Measurements from ENCODE around the gene DAPK3. TPM values are rescaled to one million over a fixed set of nuclear protein-coding genes. Genes with fewer than 3 reads are reported as not detected.
"Not testable (repeated sequence)": the region's sequence is repeated elsewhere in the genome, so short reads cannot be mapped to it uniquely, and the experiment has no call there.

DAPK3 gene
- total RNA-seq, 1 donor, result 209 TPM

- no peak overlapping the region for H3K4me3 ChIP-seq (ENCODE audit: low read depth, low read length)
- no peak for DNase-seq (ENCODE audit: low read depth)
- TF ChIP-seq, protein P1, sequence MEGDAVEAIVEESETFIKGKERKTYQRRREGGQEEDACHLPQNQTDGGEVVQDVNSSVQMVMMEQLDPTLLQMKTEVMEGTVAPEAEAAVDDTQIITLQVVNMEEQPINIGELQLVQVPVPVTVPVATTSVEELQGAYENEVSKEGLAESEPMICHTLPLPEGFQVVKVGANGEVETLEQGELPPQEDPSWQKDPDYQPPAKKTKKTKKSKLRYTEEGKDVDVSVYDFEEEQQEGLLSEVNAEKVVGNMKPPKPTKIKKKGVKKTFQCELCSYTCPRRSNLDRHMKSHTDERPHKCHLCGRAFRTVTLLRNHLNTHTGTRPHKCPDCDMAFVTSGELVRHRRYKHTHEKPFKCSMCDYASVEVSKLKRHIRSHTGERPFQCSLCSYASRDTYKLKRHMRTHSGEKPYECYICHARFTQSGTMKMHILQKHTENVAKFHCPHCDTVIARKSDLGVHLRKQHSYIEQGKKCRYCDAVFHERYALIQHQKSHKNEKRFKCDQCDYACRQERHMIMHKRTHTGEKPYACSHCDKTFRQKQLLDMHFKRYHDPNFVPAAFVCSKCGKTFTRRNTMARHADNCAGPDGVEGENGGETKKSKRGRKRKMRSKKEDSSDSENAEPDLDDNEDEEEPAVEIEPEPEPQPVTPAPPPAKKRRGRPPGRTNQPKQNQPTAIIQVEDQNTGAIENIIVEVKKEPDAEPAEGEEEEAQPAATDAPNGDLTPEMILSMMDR (IDR thresholded peaks at IDR 0.05; ENCODE audit: insufficient read depth, low read depth, low read length), result no peak
These were observed 45.0 kb upstream of the DAPK3 start for GRCh38 chr19:4015705-4016402.

DNA sequence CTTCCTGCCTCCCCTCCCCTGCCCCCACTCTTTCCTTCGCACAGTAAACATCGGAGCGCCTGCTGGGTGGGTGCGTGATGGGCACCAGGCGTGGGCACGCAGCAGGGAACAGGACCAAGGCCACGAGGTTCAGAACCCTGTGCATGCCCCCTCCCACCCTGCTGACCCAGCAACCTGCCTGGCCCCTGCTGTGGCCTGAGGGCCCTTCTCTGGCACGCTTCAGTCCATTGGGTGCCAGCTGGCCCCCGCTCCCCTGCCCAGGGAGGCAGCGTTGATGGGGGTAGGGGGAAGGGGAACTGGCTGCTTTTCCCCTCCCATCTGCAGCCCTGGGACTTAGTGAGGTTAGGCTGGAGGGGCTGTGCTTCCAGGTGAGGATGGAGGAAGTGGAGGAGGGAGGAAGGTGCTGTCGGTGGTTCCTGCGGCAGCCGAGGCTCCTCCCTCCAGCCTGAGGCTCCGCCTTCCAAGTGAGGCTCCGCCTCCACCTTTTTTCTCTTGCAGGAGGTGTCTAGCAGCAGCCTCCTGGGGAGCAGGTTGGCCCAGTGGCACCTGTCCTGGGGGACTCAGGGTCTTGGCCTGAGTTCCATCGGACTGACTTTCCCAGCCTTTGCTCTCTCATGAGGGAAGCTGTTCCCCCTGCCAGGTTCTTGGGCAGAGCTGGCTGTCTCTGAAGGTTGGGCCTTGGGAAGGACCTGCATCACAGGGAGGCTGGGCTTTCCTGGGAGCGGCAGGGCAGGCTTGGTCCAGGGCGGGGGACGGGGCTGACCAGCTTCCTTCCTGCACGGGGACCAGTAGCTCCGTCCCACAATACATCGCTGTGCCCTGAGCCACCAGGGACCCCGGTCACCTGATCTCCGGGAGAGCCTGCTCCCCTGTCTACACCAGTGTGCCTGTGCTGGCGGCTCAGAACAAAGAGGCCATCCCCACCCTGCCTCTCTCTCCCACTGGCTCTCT, 43.9 kb upstream of the DAPK3 start:
- TF ChIP-seq, protein P1 (IDR thresholded peaks at IDR 0.05; ENCODE audit: insufficient read depth, low read depth, low read length), result no peak
- H3K4me3 ChIP-seq (ENCODE audit: low read depth, low read length), result no peak overlapping the region
- no peak for DNase-seq (ENCODE audit: low read depth)

- no peak for DNase-seq (ENCODE audit: low read depth)
- TF ChIP-seq, protein P1 (IDR thresholded peaks at IDR 0.05; ENCODE audit: insufficient read depth, low read depth, low read length), result no peak
- H3K4me3 ChIP-seq (ENCODE audit: low read depth, low read length), result no peak overlapping the region
These were observed 43.1 kb upstream of the DAPK3 start for GRCh38 chr19:4013886-4014540.

DNA sequence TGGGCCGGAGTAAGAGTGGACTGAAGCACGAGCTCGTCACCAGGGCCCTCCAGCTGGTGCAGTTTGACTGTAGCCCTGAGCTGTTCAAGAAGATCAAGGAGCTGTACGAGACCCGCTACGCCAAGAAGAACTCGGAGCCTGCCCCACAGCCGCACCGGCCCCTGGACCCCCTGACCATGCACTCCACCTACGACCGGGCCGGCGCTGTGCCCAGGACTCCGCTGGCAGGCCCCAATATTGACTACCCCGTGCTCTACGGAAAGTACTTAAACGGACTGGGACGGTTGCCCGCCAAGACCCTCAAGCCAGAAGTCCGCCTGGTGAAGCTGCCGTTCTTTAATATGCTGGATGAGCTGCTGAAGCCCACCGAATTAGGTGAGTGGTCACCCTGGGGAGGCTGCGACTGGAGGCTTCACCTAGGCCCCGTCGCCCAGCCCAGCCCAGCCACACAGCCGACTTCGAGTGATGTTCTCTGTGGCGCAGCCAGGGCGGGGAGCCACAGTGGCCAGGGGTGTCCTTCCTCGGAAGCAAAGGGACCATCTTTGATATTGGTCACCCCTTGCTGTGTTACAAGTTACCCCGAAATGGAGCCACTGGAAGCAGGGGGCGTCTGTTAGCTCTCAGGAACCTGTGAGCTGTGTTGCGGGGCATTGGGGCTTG, 42.2 kb upstream of the DAPK3 start:
- TF ChIP-seq, protein P1 (IDR thresholded peaks at IDR 0.05; ENCODE audit: insufficient read depth, low read depth, low read length), result no peak
- H3K4me3 ChIP-seq (ENCODE audit: low read depth, low read length), result no peak overlapping the region
- DNase-seq (ENCODE audit: low read depth), result no peak

DNA sequence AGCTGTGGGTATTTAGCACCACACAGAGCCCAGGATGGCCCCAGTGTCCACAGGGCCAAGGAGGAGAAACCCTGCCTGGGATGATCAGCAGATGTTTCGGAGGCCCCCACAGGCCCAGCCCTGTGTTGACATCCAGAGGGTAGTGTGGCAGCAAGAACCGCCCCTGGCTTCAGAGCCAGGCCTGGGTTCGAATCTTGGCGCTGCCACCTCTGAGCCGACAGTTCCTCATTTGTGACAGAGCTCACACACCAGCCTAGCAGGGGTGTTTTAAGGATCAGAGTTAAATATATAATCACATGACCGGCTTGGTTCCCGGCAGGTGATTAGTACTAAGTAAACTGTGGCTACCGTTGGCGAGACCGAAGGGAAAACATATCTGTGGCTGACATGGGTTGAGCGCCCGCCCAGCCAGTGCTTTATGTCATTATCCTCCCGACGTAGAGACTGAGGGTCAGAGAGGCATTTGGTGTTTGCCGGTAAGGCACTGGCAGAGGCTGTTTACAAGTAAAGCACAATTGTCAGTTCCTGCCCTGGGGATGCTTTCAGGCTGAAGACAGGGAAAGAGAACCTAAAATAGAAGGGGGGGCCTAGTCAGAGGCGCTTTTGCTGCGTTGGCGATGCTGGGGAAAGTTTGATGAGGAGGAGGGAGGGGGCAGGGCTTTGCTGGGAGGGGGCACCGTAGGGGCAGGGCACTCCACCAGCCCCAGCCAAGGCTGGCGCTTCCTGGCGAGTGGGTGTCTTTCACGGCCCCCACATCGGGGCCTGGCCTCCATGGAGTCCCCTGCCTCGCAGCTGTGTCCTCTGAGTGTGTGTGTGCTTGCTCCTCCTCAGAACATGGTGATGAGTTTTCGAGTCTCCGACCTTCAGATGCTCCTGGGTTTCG, 41.4 kb upstream of the DAPK3 start:
- TF ChIP-seq, protein P1 (IDR thresholded peaks at IDR 0.05; ENCODE audit: insufficient read depth, low read depth, low read length), result no peak
- no peak for DNase-seq (ENCODE audit: low read depth)

GRCh38 chr19:4011430-4011829, 40.5 kb upstream of the DAPK3 start:
- not testable (repeated sequence) for DNase-seq (ENCODE audit: low read depth); H3K4me3 ChIP-seq (ENCODE audit: low read depth, low read length)

More for the DNA sequence above, 41.4 kb upstream of the DAPK3 start:
- no peak overlapping the region for H3K4me3 ChIP-seq (ENCODE audit: low read depth, low read length)

All from fibroblast of villous mesenchyme (primary cell).